H1 (cell line): ENCODE data around the gene RAB38. TPM values are rescaled to one million over a fixed set of nuclear protein-coding genes. Genes with fewer than 3 reads are reported as not detected.

Experiments
- CTCF ChIA-PET: fragments of 300-600 bp; sonication (Branson Sonifier 250); formaldehyde crosslinking; loops from one replicate; lab custom pipeline; 2021; ENCODE audit not compliant: partially characterized antibody; lab: Charles Lee
- POLR2A ChIA-PET: fragments of 300-600 bp; sonication (Branson Sonifier 250); formaldehyde crosslinking; loops from one replicate; lab custom pipeline; 2021; ENCODE audit warnings: inconsistent platforms; ENCODE audit not compliant: partially characterized antibody; lab: Charles Lee
- DNase-seq, 2 experiments: peaks; one replicate each; pipeline versions ENCODE4 v3.0.0 to v3.0.0-alpha.2; 2010 to 2022; ENCODE audit warnings: low spot score in 2 of 2, low read depth in 1 of 2, mixed read lengths in 1 of 2
- FAIRE-seq: peaks from 2 replicates; lab custom pipeline; 2011; peaks lifted over from hg19 to GRCh38; lab: Jason Lieb, UNC
- H2AFZ ChIP-seq: 2 replicates; pipeline ENCODE4 v1.8.1; 2012; ENCODE audit warnings: low read length, inconsistent platforms
- H2AK5ac ChIP-seq: 2 replicates; pipeline ENCODE4 v1.6.1; 2013; ENCODE audit warnings: low read depth, low read length
- H2BK120ac ChIP-seq: replicated peaks from 2 replicates; pipeline ENCODE3; 2013; ENCODE audit warnings: low read depth, low read length, inconsistent platforms
- H2BK12ac ChIP-seq: 2 replicates; pipeline ENCODE4 v1.6.1; 2013; ENCODE audit warnings: low read depth, low read length
- H2BK15ac ChIP-seq: 2 replicates; pipeline ENCODE4 v1.6.1; 2013; ENCODE audit warnings: low read length
- H2BK20ac ChIP-seq: 2 replicates; pipeline ENCODE4 v1.6.1; 2013; ENCODE audit warnings: low read length
- H2BK5ac ChIP-seq: 2 replicates; pipeline ENCODE4 v1.6.1; 2013; ENCODE audit warnings: low read depth, low read length
- H3K14ac ChIP-seq: 2 replicates; pipeline ENCODE4 v1.6.1; 2013; ENCODE audit warnings: inconsistent platforms; ENCODE audit not compliant: insufficient read length
- H3K18ac ChIP-seq: 2 replicates; pipeline ENCODE4 v1.6.1; 2013; ENCODE audit warnings: low read length; ENCODE audit errors: extremely low read depth
- H3K23ac ChIP-seq: 2 replicates; pipeline ENCODE4 v1.6.1; 2013; ENCODE audit warnings: inconsistent platforms; ENCODE audit not compliant: insufficient read length
- H3K23me2 ChIP-seq: 2 replicates; pipeline ENCODE4 v1.6.1; 2013; ENCODE audit warnings: low read depth, low read length
- H3K27ac ChIP-seq: 2 replicates; pipeline ENCODE4 v1.6.1; 2011; ENCODE audit warnings: low read depth, low read length, inconsistent platforms
- H3K27me3 ChIP-seq, 4 experiments: replicated peaks in 1 of 4; 1 replicate in 1 of 4; 2 replicates in 3 of 4; pipeline versions ENCODE4 v1.6.1 to v1.8.1; 2011 to 2013; ENCODE audit warnings: low read length in 3 of 4, mild to moderate bottlenecking in 3 of 4, inconsistent platforms in 2 of 4, mixed read lengths in 2 of 4, moderate library complexity in 1 of 4; ENCODE audit not compliant: control insufficient read depth in 3 of 4, insufficient read depth in 3 of 4; ENCODE audit errors: extremely low read depth in 1 of 4
- H3K36me3 ChIP-seq, 4 experiments: 2 replicates each; pipeline versions ENCODE4 v1.6.1 to v1.8.1; 2011 to 2013; ENCODE audit warnings: mild to moderate bottlenecking in 4 of 4, low read length in 3 of 4, moderate library complexity in 2 of 4, control low read depth in 1 of 4, inconsistent platforms in 1 of 4; ENCODE audit not compliant: insufficient read depth in 4 of 4, control insufficient read depth in 2 of 4
- H3K4ac ChIP-seq: replicated peaks from 2 replicates; pipeline ENCODE3; 2013; ENCODE audit warnings: low read length, low read depth, mixed read lengths, inconsistent platforms; ENCODE audit not compliant: insufficient read length
- H3K4me1 ChIP-seq, 4 experiments: replicated peaks in 1 of 4; 1 replicate in 1 of 4; 2 replicates in 3 of 4; pipeline versions ENCODE4 v1.6.1 to v1.8.1; 2011 to 2013; ENCODE audit warnings: low read length in 3 of 4, inconsistent platforms in 2 of 4, mixed read lengths in 1 of 4; ENCODE audit not compliant: insufficient read depth in 4 of 4, control insufficient read depth in 3 of 4
- H3K4me2 ChIP-seq, 2 experiments: 2 replicates each; pipeline versions ENCODE4 v1.6.1 to v1.8.1; 2011 to 2013; ENCODE audit warnings: low read depth in 2 of 2, low read length in 2 of 2, control low read depth in 1 of 2, inconsistent platforms in 1 of 2, mild to moderate bottlenecking in 1 of 2; ENCODE audit not compliant: insufficient read depth in 1 of 2
- H3K4me3 ChIP-seq, 4 experiments: fragments of 200-600, 300-600 bp in 1 of 4; sonication (generic), shearing (Covaris generic), sonication (Bioruptor Twin) in 1 of 4; 2 replicates each; pipeline versions ENCODE4 v1.5.1 to v1.8.1; 2011 to 2016; ENCODE audit warnings: low read length in 4 of 4, low read depth in 3 of 4, control low read depth in 2 of 4, inconsistent platforms in 2 of 4, mild to moderate bottlenecking in 2 of 4, mixed read lengths in 1 of 4, moderate library complexity in 1 of 4; ENCODE audit not compliant: insufficient read depth in 2 of 4; ENCODE audit errors: extremely low read depth in 1 of 4
- H3K56ac ChIP-seq: replicated peaks from 2 replicates; pipeline ENCODE3; 2013; ENCODE audit warnings: low read depth, mild to moderate bottlenecking, mixed read lengths, low read length, inconsistent platforms; ENCODE audit not compliant: insufficient read length
- H3K79me1 ChIP-seq: 2 replicates; pipeline ENCODE4 v1.6.1; 2013; ENCODE audit warnings: low read depth, low read length, control low read depth
- H3K79me2 ChIP-seq, 2 experiments: 2 replicates each; pipeline versions ENCODE4 v1.6.1 to v1.8.1; 2012 to 2013; ENCODE audit warnings: low read length in 2 of 2, mild to moderate bottlenecking in 2 of 2, inconsistent platforms in 1 of 2; ENCODE audit not compliant: insufficient read depth in 2 of 2, control insufficient read depth in 1 of 2
- H3K9ac ChIP-seq, 4 experiments: replicated peaks in 1 of 4; 1 replicate in 1 of 4; 2 replicates in 3 of 4; pipeline versions ENCODE4 v1.6.1 to v1.8.1; 2011 to 2013; ENCODE audit warnings: low read depth in 3 of 4, low read length in 3 of 4, control low read depth in 2 of 4, mild to moderate bottlenecking in 2 of 4, moderate library complexity in 2 of 4, inconsistent platforms in 1 of 4; ENCODE audit errors: extremely low read depth in 1 of 4
- H3K9me3 ChIP-seq, 2 experiments: 2 replicates each; pipeline versions ENCODE4 v1.6.1 to v1.8.1; 2012 to 2013; ENCODE audit warnings: mild to moderate bottlenecking in 2 of 2, moderate library complexity in 2 of 2, control low read depth in 1 of 2, inconsistent platforms in 1 of 2, low read depth in 1 of 2, low read length in 1 of 2, mixed read lengths in 1 of 2; ENCODE audit not compliant: insufficient read depth in 2 of 2
- H4K20me1 ChIP-seq, 2 experiments: replicated peaks in 1 of 2; 2 replicates each; pipeline versions ENCODE3 to v1.8.1; 2011 to 2013; ENCODE audit warnings: inconsistent platforms in 2 of 2, low read length in 2 of 2, mild to moderate bottlenecking in 1 of 2; ENCODE audit not compliant: insufficient read depth in 2 of 2, control insufficient read depth in 1 of 2
- H4K5ac ChIP-seq: 2 replicates; pipeline ENCODE4 v1.6.1; 2013; ENCODE audit warnings: low read length, low read depth, mixed read lengths, inconsistent platforms; ENCODE audit not compliant: insufficient read length
- H4K8ac ChIP-seq: 2 replicates; pipeline ENCODE4 v1.8.0; 2013; ENCODE audit warnings: mild to moderate bottlenecking, moderate library complexity, low read length, inconsistent platforms; ENCODE audit not compliant: insufficient read depth; ENCODE audit errors: extremely low read depth
- H4K91ac ChIP-seq: replicated peaks from 2 replicates; pipeline ENCODE3; 2013; ENCODE audit warnings: low read length, mixed read lengths, inconsistent platforms; ENCODE audit not compliant: insufficient read length
- CREB1 ChIP-seq: IDR thresholded peaks from 2 replicates; pipeline ENCODE4 v1.6.1; 2012; ENCODE audit warnings: inconsistent platforms
- HDAC2 ChIP-seq, 2 experiments: fragments of 300-600 bp in 1 of 2; sonication (generic) in 1 of 2; IDR thresholded peaks; 2 replicates each; pipeline ENCODE4 v1.6.1; 2011 to 2012; ENCODE audit warnings: low read depth in 2 of 2, low read length in 2 of 2, mild to moderate bottlenecking in 2 of 2, moderate library complexity in 2 of 2, borderline replicate concordance in 1 of 2, inconsistent platforms in 1 of 2
- KDM1A ChIP-seq: fragments of 200-600, 300-600 bp; sonication (generic); IDR thresholded peaks from 2 replicates; pipeline ENCODE4 v1.7.1; 2016; ENCODE audit warnings: mild to moderate bottlenecking, low read length, borderline replicate concordance
- POLR2A ChIP-seq, 2 experiments: IDR thresholded peaks; 1 replicate in 1 of 2; 2 replicates in 1 of 2; pipeline ENCODE4 v1.6.1; 2011; ENCODE audit warnings: low read depth in 2 of 2, low read length in 2 of 2, mild to moderate bottlenecking in 2 of 2; ENCODE audit errors: control extremely low read depth in 1 of 2
- RNF2 ChIP-seq: fragments of 200-900, 300-1000 bp; sonication (generic); IDR thresholded peaks from 2 replicates; pipeline ENCODE4 v1.7.1; 2016; ENCODE audit warnings: borderline replicate concordance, low read depth, mild to moderate bottlenecking, antibody characterized with exemption, low read length; ENCODE audit not compliant: poor library complexity, severe bottlenecking; ENCODE audit errors: missing control alignments
- TAF7 ChIP-seq: optimal IDR thresholded peaks from 2 replicates; pipeline ENCODE3; 2011; ENCODE audit warnings: low read depth, mild to moderate bottlenecking, inconsistent platforms, low read length, moderate library complexity, borderline replicate concordance
- WGBS, 2 experiments: shearing (Covaris generic) in 1 of 2; methylation state at CpG; one replicate each; pipeline versions ENCODE4 v1.1.6 to v1.1.7; 2013 to 2015; ENCODE audit warnings: low lambda C conversion rate in 2 of 2, mixed read lengths in 2 of 2, inconsistent platforms in 1 of 2, low coverage in 1 of 2, missing lambda C conversion rate in 1 of 2; ENCODE audit not compliant: insufficient replicate concordance in 2 of 2, insufficient coverage in 1 of 2, insufficient read length in 1 of 2; ENCODE audit errors: extremely low coverage in 1 of 2, missing lambda C conversion rate in 1 of 2; 5-methylcytosine and 5-hydroxymethylcytosine counted together
- long read RNA-seq, 2 experiments: library from RNA in 1 of 2; library from capped mRNA in 1 of 2; stranded (forward); transcript quantifications; one replicate each; pipeline ENCODE4 v2.0.0, GENCODE V29; 2021; ENCODE audit warnings: inconsistent platforms in 1 of 2
- polyA minus RNA-seq, 3 experiments: library from RNA; depleted of rRNA, polyadenylated mRNA; stranded (reverse); fragments of >200 nt; gene quantifications; 1 replicate in 2 of 3; 2 replicates in 1 of 3; pipeline ENCODE4 v1.2.3, GENCODE V29; 2011
- polyA plus RNA-seq, 7 experiments: library from polyadenylated mRNA; depleted of rRNA in 3 of 7; stranded (reverse) in 5 of 7; unstranded in 2 of 7; fragments of >200 nt in 5 of 7; fragments of 200-250 nt in 2 of 7; gene quantifications; 1 replicate in 5 of 7; 2 replicates in 1 of 7; 4 replicates in 1 of 7; pipeline versions ENCODE4 v1.2.1 to v1.2.3, GENCODE V29; 2011 to 2013; ENCODE audit warnings: missing spikeins in 2 of 7, mixed read lengths in 2 of 7
- total RNA-seq: library from RNA; stranded (reverse); fragmentation: NEBNext Ultra II Directional; extraction: Animal tissue kit (Norgen Biotek cat#: 25700); gene quantifications from 2 replicates; pipeline ENCODE4 v1.2.1, GENCODE V29; 2021

RAB38 gene
- 16.0 and 16.5 TPM in 2 replicates for total RNA-seq
- 8.9 and 15.4 TPM in 2 replicates for polyA plus RNA-seq (2011; rRNA removed)
- polyA plus RNA-seq (2011; cell fraction: cytosol; rRNA removed) = 14.3 TPM
- polyA plus RNA-seq (2011; cell fraction: nucleus; rRNA removed) = 8.1 TPM
- polyA plus RNA-seq (2012, experiment 1 of 2) = 14.8 to 22.1 TPM (median 16.2 TPM) in 4 replicates
- polyA plus RNA-seq (2012, experiment 2 of 2) = 6.2 TPM
- polyA plus RNA-seq (2013, experiment 1 of 2) = 14.0 TPM
- polyA plus RNA-seq (2013, experiment 2 of 2) = 13.9 TPM
- polyA minus RNA-seq (2011; rRNA and poly(A)+ RNA removed) = 20.8 and 21.5 TPM in 2 replicates
- polyA minus RNA-seq (2011; cell fraction: cytosol; rRNA and poly(A)+ RNA removed) = 11.7 TPM
- 24.2 TPM for polyA minus RNA-seq (2011; cell fraction: nucleus; rRNA and poly(A)+ RNA removed)
- long read RNA-seq, experiment 1, transcript RAB38-201 (3 exons, 1,465 nt) = major isoform, 12 of 15 reads
- long read RNA-seq, experiment 1, partial matches to known transcripts = 0 of 15 reads
- long read RNA-seq, experiment 1, other reads (novel, unspliced or antisense) = 3 of 15 reads
- long read RNA-seq, experiment 2, transcript RAB38-201 (3 exons, 1,465 nt) = major isoform, 18 of 20 reads
- long read RNA-seq, experiment 2, partial matches to known transcripts = 0 of 20 reads
- long read RNA-seq, experiment 2, other reads (novel, unspliced or antisense) = 0 of 20 reads

- H3K4me3 ChIP-seq = peak within 1 kb of the TSS; percentile 55 to 76 (median 66)
- no peaks in the 10 kb centered on the region for H4K20me1 ChIP-seq
- peak within 1 kb of the TSS; percentile 99; the same call in 1 of the 2 replicates for H2BK15ac ChIP-seq
- peak within 1 kb of the TSS; percentile 45; the same call in 1 of the 2 replicates for H2BK12ac ChIP-seq
- H2BK5ac ChIP-seq = no peak within 1 kb of the TSS
- no peaks in the 10 kb centered on the region; a peak in 1 of 4 replicates for H3K79me2 ChIP-seq
- POLR2A ChIA-PET = interaction anchor here (0.8 to 1.4 kb wide), 3 partner anchors 33 to 377 kb away, joined by 3 read pairs; no protein-coding TSS in a partner anchor
- H2BK20ac ChIP-seq = no peak within 1 kb of the TSS; the same call in 1 of the 2 replicates
- H3K56ac ChIP-seq = peak within 1 kb of the TSS; percentile 42
- 0 out of 2 replicates have a peak, but pooled peaks cover 2% of the 10 kb centered on the region for H3K79me1 ChIP-seq
- peak within 1 kb of the TSS in 3 of 4 experiments; percentile 36 to 80 (median 49); a peak in 4 of 7 replicates for H3K9ac ChIP-seq
- peaks cover 7% of the 10 kb centered on the region; the same call in 1 of the 2 replicates for H3K23me2 ChIP-seq
- WGBS, 2 experiments = 2% methylated on average over 39 of the region's 54 CpGs; no CpG with 5 or more reads in 1 of the 2 experiments
- no peak within 1 kb of the TSS for H3K27ac ChIP-seq
- H4K8ac ChIP-seq = peak within 1 kb of the TSS; percentile 91
- no peak within 1 kb of the TSS for H2BK120ac ChIP-seq
- no peak within 1 kb of the TSS for H3K23ac ChIP-seq
- no peak within 1 kb of the TSS for H2AK5ac ChIP-seq
- no peak within 1 kb of the TSS for H4K5ac ChIP-seq
- peak within 1 kb of the TSS; percentile 89 for H2AFZ ChIP-seq
- peak within 1 kb of the TSS; percentile 97 to 98 for H3K4me2 ChIP-seq
- no peak within 1 kb of the TSS for H4K91ac ChIP-seq
- H3K4me1 ChIP-seq = peaks cover 2 to 4% (median 4%) of the 10 kb centered on the region in 4 experiments; a peak in 6 of 7 replicates
- no peaks in the 10 kb centered on the region; a peak in 2 of 8 replicates for H3K36me3 ChIP-seq
- peak within 1 kb of the TSS; percentile 84 for H3K18ac ChIP-seq
- H3K27me3 ChIP-seq = no peaks in the 10 kb centered on the region
- H3K14ac ChIP-seq = no peak within 1 kb of the TSS
- no peak within 1 kb of the TSS for H3K4ac ChIP-seq
- CTCF ChIA-PET = interaction anchor here (0.9 to 1.2 kb wide), 5 partner anchors 16 to 368 kb away, joined by 3 to 6 read pairs (median 3); no protein-coding TSS in a partner anchor
- no peaks in the 10 kb centered on the region for H3K9me3 ChIP-seq
- FAIRE-seq (no peak), DNase-seq (peak; percentile 38 to 81)
- TF ChIP-seq TAF7 (peak; percentile 47), CREB1 (peak; percentile 54; the same call in 1 of the 2 replicates), POLR2A (IDR thresholded peaks at IDR 0.05; ENCODE audit: control extremely low read depth in 1 of 2, low read depth in 2 of 2, low read length in 2 of 2) (peak; percentile 61 to 84), RNF2 (peak; percentile 51), HDAC2 (IDR thresholded peaks at IDR 0.05; ENCODE audit: borderline replicate concordance in 1 of 2, low read depth in 2 of 2, low read length in 2 of 2) (0 out of 4 replicates have a peak, but pooled peaks of 1 of the 2 experiments have one; percentile 59), KDM1A (peak; percentile 82; the same call in 1 of the 2 replicates)
These were observed at the start of gene RAB38 for GRCh38 chr11:88174709-88175568. TSS of gene RAB38 (minus strand) at chr11:88175443. CDS start at chr11:88175384, 59 bp downstream.
